Heart left ventricle (tissue), 16 donors: ENCODE results near the gene FBN1. TPM values are rescaled to one million over a fixed set of nuclear protein-coding genes. Genes with fewer than 3 reads are reported as not detected.

Experiments
- ATAC-seq, 4 donors: fragments of 200-7000 bp; cut with Tn5 transposase; one replicate each; pipeline ENCODE4 v1.9.1; 2020 to 2022; ENCODE audit warnings: moderate library complexity in 4 of 4, mild to moderate bottlenecking in 3 of 4, moderate number of reproducible peaks in 1 of 4
- DNase-seq, 5 donors: peaks; one replicate each; pipeline ENCODE4 v3.0.0-alpha.2; 2020
- H3K27ac ChIP-seq, 12 donors: fragments of 200-600 bp; sonication (generic) in 4 of 12; one replicate each; pipeline versions ENCODE4 v1.5.0 to v1.8.0; 2016 to 2022; ENCODE audit warnings: mild to moderate bottlenecking in 2 of 12
- H3K27me3 ChIP-seq, 9 donors: fragments of 200-600 bp; sonication (generic) in 2 of 9; one replicate each; pipeline versions ENCODE4 v1.5.1 to v1.8.0; 2016 to 2022; ENCODE audit warnings: mild to moderate bottlenecking in 3 of 9
- H3K36me3 ChIP-seq, 9 donors: fragments of 200-600 bp; sonication (generic) in 2 of 9; one replicate each; pipeline versions ENCODE4 v1.5.0 to v1.8.0; 2018 to 2022; ENCODE audit warnings: mild to moderate bottlenecking in 2 of 9
- H3K4me1 ChIP-seq, 12 donors: fragments of 200-600 bp; sonication (generic) in 4 of 12; one replicate each; pipeline versions ENCODE4 v1.5.0 to v1.8.0; 2016 to 2022; ENCODE audit warnings: mild to moderate bottlenecking in 3 of 12
- H3K4me3 ChIP-seq, 12 donors: fragments of 200-600 bp; sonication (generic) in 4 of 12; one replicate each; pipeline versions ENCODE4 v1.5.0 to v1.8.0; 2017 to 2022; ENCODE audit warnings: mild to moderate bottlenecking in 9 of 12, moderate library complexity in 4 of 12
- H3K9me3 ChIP-seq, 12 donors: fragments of 200-600 bp; sonication (generic) in 4 of 12; one replicate each; pipeline versions ENCODE4 v1.5.0 to v1.8.0; 2016 to 2022; ENCODE audit warnings: mild to moderate bottlenecking in 1 of 12
- POLR2A ChIP-seq, 2 donors: fragments of 450-650 bp; IDR thresholded peaks; one replicate each; pipeline ENCODE4 v1.6.1; 2017; ENCODE audit warnings: antibody characterized with exemption in 2 of 2, mild to moderate bottlenecking in 2 of 2, moderate library complexity in 2 of 2
- WGBS, 4 donors: extraction: QIAGEN DNeasy Blood & Tissue Kit in 2 of 4; methylation state at CpG; one replicate each; pipeline versions ENCODE4 v1.1.5 to v1.1.7; 2013 to 2018; 5-methylcytosine and 5-hydroxymethylcytosine counted together
- intact Hi-C, 10 donors: fragments of 100-400 bp; cut with DNase I; formaldehyde crosslinking; loops; one replicate each; pipeline versions ENCODE4 v1.11.1 to v1.14.2; 2022
- polyA plus RNA-seq, 2 donors: library from polyadenylated mRNA; stranded (reverse); fragments of 200-250 nt; gene quantifications; one replicate each; pipeline ENCODE4 v1.2.3, GENCODE V29; 2013
- total RNA-seq, 9 donors: library from RNA; depleted of rRNA in 2 of 9; stranded (reverse); fragments of >200 nt in 2 of 9; fragmentation: NEBNext Ultra II Directional in 3 of 9; extraction: Animal tissue kit (Norgen Biotek cat#: 25700) in 3 of 9; gene quantifications; one replicate each; pipeline versions ENCODE4 v1.1.0 to v1.2.4, GENCODE V29; 2016 to 2023
- TF ChIP-seq, protein P1 (sequence below), 12 donors: fragments of 200-600 bp; sonication (generic) in 4 of 12; IDR thresholded peaks; one replicate each; pipeline versions ENCODE4 v1.5.0 to v1.8.0; 2018 to 2022; ENCODE audit warnings: antibody characterized with exemption in 12 of 12, mild to moderate bottlenecking in 5 of 12
- donor health status: ischemic (EF 13 %, LVEDD 7.1; RV severe dilation, severe dysfunction).
- donor health status: healthy with polysubstance abuse.
- donor health status: DM: no; HTN: yes; CAD: no.
- donor health status: DM: no; HTN: no; CAD: no.
- donor health status: ischemic (EF 25% LVEDD 6.9; RV normal size, moderate dysfunction).
- donor health status: ischemic (EF 25% LVEDD 5.7; RV mildly dilated, moderate dysfunction).
- donor health status: healthy.
- donor health status: DM: yes; HTN: yes; CAD: no.
- donor health status: ischemic (EF 35%, LVEDD 5.7; RV mildly dilated, moderate dysfunction).
- donor health status: nonischemic (EF 11% LVEDD 7.7; RV severe dilation, severe dysfunction).
- donor health status: DM: yes; HTN: yes; CAD: no.
- donor health status: PGD.
- donor health status: ischemic (EF 29% LVEDD 5.4; RV normal size, mild dysfunction).
- donor health status: nonischemic (EF 23%, LVEDD 6.1; RV moderate dilation, normal function).

FBN1 gene
- total and polyA plus RNA-seq, 11 donors: 5.7 to 115 (median 31.4) TPM

DNA sequence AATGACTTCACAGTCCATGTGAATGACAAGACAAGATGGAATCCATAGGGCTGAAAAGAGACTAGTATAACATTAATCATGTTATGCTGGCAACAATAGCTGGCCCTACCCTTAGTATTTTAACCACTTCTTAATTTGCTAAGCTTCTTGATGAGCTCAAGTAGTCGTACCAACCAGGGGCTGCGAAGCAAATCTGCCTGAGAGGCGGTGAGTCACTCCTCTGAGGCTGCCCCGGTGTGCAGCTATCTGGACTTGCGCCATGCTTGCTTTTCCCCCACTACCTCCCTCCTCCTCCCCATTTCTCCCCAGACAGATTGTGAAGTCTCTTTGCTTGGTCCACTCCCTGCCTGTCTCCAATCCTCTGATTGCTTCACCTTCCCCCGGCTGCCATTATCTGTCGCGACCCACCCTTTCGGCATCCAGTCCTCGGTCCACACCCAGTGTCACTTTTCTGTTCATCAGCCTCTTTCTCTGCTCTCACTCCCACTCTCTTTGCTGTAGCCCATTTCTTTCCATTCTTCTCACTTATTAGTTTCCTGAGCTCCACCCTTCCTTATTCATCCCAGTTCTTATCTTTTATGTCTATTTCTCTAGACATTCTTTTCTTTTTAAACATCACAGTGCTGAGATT, 271.6 kb downstream of the FBN1 start:
- DNase-seq: peak in 2 of 5 donors; percentile 39 to 62
- Histone ChIP-seq H3K9me3 (no peaks in the 10 kb centered on the region), H3K4me1 (peaks cover 0 to 13% (median 0%) of the 10 kb centered on the region in 12 donors), H3K27me3 (no peaks in the 10 kb centered on the region), H3K4me3 (no peak overlapping the region), H3K36me3 (no peaks in the 10 kb centered on the region), H3K27ac (no peak overlapping the region)
- intact Hi-C loops: no loop called here
- 57 to 73% (median 70%) methylated on average over 10 of the region's 10 CpGs for WGBS, 4 donors
- TF ChIP-seq, protein P1, sequence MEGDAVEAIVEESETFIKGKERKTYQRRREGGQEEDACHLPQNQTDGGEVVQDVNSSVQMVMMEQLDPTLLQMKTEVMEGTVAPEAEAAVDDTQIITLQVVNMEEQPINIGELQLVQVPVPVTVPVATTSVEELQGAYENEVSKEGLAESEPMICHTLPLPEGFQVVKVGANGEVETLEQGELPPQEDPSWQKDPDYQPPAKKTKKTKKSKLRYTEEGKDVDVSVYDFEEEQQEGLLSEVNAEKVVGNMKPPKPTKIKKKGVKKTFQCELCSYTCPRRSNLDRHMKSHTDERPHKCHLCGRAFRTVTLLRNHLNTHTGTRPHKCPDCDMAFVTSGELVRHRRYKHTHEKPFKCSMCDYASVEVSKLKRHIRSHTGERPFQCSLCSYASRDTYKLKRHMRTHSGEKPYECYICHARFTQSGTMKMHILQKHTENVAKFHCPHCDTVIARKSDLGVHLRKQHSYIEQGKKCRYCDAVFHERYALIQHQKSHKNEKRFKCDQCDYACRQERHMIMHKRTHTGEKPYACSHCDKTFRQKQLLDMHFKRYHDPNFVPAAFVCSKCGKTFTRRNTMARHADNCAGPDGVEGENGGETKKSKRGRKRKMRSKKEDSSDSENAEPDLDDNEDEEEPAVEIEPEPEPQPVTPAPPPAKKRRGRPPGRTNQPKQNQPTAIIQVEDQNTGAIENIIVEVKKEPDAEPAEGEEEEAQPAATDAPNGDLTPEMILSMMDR (IDR thresholded peaks at IDR 0.05): no peak
- TF ChIP-seq POLR2A (IDR thresholded peaks at IDR 0.05): no peak
- ATAC-seq: peak; percentile 42 to 86 (median 66)

DNA sequence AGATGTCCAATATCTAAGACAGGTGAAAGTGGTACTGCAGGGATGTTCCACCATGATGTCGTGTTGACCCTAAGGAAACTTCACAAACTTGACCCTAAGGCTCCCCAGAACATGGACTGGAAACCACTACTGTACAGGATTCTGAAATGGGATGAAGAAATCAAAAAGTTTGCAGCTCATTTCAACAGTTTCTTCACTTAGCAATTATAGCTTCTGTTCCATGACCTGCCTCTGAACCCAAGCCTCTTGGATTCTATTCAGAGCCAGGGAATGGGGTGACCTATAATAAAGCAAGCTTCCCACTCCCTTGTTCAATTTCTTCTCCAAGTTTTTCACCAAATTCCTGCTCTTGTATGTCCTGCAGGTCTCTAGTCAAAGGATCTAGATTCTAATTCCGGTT, 273.5 kb downstream of the FBN1 start:
- TF ChIP-seq POLR2A (IDR thresholded peaks at IDR 0.05): no peak
- TF ChIP-seq, protein P1 (IDR thresholded peaks at IDR 0.05): no peak
- Histone ChIP-seq H3K4me3 (no peak overlapping the region), H3K27ac (no peak overlapping the region), H3K27me3 (no peaks in the 10 kb centered on the region), H3K9me3 (no peaks in the 10 kb centered on the region), H3K36me3 (no peaks in the 10 kb centered on the region), H3K4me1 (peaks cover 0 to 13% (median 0%) of the 10 kb centered on the region in 12 donors)
- 60 to 93% (median 76%) methylated on average over 2 of the region's 2 CpGs for WGBS, 4 donors
- no peak for ATAC-seq
- no peak for DNase-seq
- intact Hi-C loops: no loop called here

DNA sequence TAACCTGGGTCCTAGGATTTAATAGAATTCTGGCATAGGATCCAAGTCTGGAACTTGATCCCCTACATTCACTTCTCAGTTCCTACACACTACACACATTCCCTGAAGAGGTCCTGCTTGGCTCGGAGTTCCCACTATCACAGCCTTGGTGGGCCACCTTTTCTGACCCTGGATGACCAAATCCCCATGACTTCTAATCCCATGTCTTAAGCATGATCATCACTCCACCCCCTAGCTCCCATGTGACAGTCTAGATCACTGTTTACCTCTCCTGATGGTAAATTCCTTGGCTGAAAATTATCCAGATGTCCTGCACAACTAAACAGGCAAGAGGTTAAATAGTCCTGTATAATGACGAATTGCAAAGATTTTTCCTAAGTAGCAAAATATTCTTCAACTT, 274.0 kb downstream of the FBN1 start:
- no peak overlapping the region for H3K27ac ChIP-seq
- H3K4me1 ChIP-seq: peaks cover 0 to 13% (median 0%) of the 10 kb centered on the region in 12 donors
- no peaks in the 10 kb centered on the region for H3K27me3 ChIP-seq
- intact Hi-C loops: no loop called here
- TF ChIP-seq, protein P1 (IDR thresholded peaks at IDR 0.05): no peak
- TF ChIP-seq POLR2A (IDR thresholded peaks at IDR 0.05): no peak
- H3K9me3 ChIP-seq: no peaks in the 10 kb centered on the region
- H3K4me3 ChIP-seq: no peak overlapping the region
- ATAC-seq: no peak
- DNase-seq: no peak
- WGBS, 4 donors: 33 to 86% (median 53%) methylated on average over 2 of the region's 2 CpGs
- H3K36me3 ChIP-seq: no peaks in the 10 kb centered on the region

GRCh38 chr15:48370460-48370859, 275.0 kb downstream of the FBN1 start:
- ATAC-seq (no peak), DNase-seq (no peak)
- Histone ChIP-seq H3K36me3 (no peaks in the 10 kb centered on the region), H3K4me3 (no peak overlapping the region), H3K27ac (no peak overlapping the region), H3K27me3 (no peaks in the 10 kb centered on the region), H3K4me1 (peaks cover 0 to 13% (median 0%) of the 10 kb centered on the region in 12 donors), H3K9me3 (no peaks in the 10 kb centered on the region)
- WGBS, 4 donors: 88 to 93% (median 92%) methylated on average over 3 of the region's 3 CpGs
- intact Hi-C loops: no loop called here
- no peak for TF ChIP-seq POLR2A (IDR thresholded peaks at IDR 0.05)
- TF ChIP-seq, protein P1 (IDR thresholded peaks at IDR 0.05): no peak
